ENCODE data around the gene GLRX5. TPM values are rescaled to one million over a fixed set of nuclear protein-coding genes. Genes with fewer than 3 reads are reported as not detected.

The GLRX5 gene
- total RNA-seq, 5 donors from 2014 or later (not counting 1 experiment from before 2014, with no cell fraction given), result 15.4 to 24.2 (median 16.0) TPM

GRCh38 chr14:95547272-95547625 lies 12.4 kb downstream of the GLRX5 start:
- H3K36me3 ChIP-seq (ENCODE audit: control insufficient read depth in 2 of 2, extremely low read depth in 1 of 2, insufficient read depth in 1 of 2, low read length in 1 of 2), result peaks cover 0 to 7% of the 10 kb centered on the region in 2 donors
- H3K4me3 Mint-ChIP-seq, result no peak overlapping the region
- no peak overlapping the region for H3K27ac Mint-ChIP-seq
- H3K9me3 ChIP-seq, result no peaks in the 10 kb centered on the region
- ChIA-PET CTCF (interaction anchor here in 1 of 2 donors (0.6 kb wide), 1 partner anchor 24 kb away, joined by 3 read pairs; no protein-coding TSS in a partner anchor), POLR2A (no interaction called here)
- H3K4me1 ChIP-seq (ENCODE audit: control insufficient read depth in 1 of 2, extremely low read depth in 1 of 2, insufficient read depth in 2 of 2, low read length in 2 of 2), result no peaks in the 10 kb centered on the region
- H3K27me3 ChIP-seq (replicated peaks in 1 of 2; ENCODE audit: control insufficient read depth in 2 of 2, extremely low read depth in 1 of 2, insufficient read depth in 2 of 2, low read length in 1 of 2), result no peaks in the 10 kb centered on the region
- H3K27ac ChIP-seq (ENCODE audit: low read length), result no peak overlapping the region
- no peak overlapping the region for H3K4me3 ChIP-seq (ENCODE audit: control insufficient read depth in 1 of 2, extremely low read depth in 1 of 2, low read length in 1 of 2)
- WGBS (ENCODE audit: insufficient coverage), result 100% methylated on average over 5 of the region's 5 CpGs
- H3K36me3 Mint-ChIP-seq, result peaks cover 23% of the 10 kb centered on the region
- peaks cover 0 to 6% (median under 1%) of the 10 kb centered on the region in 3 donors for H3K4me1 Mint-ChIP-seq
- no peak for ATAC-seq (replicated peaks in 1 of 4)
- no peak for DNase-seq
- no peaks in the 10 kb centered on the region for H3K9me3 Mint-ChIP-seq
- H3K27me3 Mint-ChIP-seq, result no peaks in the 10 kb centered on the region

GRCh38 chr14:95547626-95548327 lies 12.9 kb downstream of the GLRX5 start:
- Histone ChIP-seq H3K27ac (ENCODE audit: low read length) (no peak overlapping the region), H3K4me1 (ENCODE audit: control insufficient read depth in 1 of 2, extremely low read depth in 1 of 2, insufficient read depth in 2 of 2, low read length in 2 of 2) (no peaks in the 10 kb centered on the region), H3K4me3 (ENCODE audit: control insufficient read depth in 1 of 2, extremely low read depth in 1 of 2, low read length in 1 of 2) (no peak overlapping the region), H3K9me3 (no peaks in the 10 kb centered on the region), H3K27me3 (replicated peaks in 1 of 2; ENCODE audit: control insufficient read depth in 2 of 2, extremely low read depth in 1 of 2, insufficient read depth in 2 of 2, low read length in 1 of 2) (no peaks in the 10 kb centered on the region), H3K36me3 (ENCODE audit: control insufficient read depth in 2 of 2, extremely low read depth in 1 of 2, insufficient read depth in 1 of 2, low read length in 1 of 2) (peaks cover 0 to 7% of the 10 kb centered on the region in 2 donors)
- POLR2A ChIA-PET, result no interaction called here
- Mint-ChIP-seq H3K27me3 (no peaks in the 10 kb centered on the region), H3K4me3 (no peak overlapping the region), H3K9me3 (no peaks in the 10 kb centered on the region), H3K36me3 (peaks cover 23% of the 10 kb centered on the region), H3K4me1 (peaks cover 0 to 6% (median 0%) of the 10 kb centered on the region in 3 donors), H3K27ac (no peak overlapping the region)
- CTCF ChIA-PET, result interaction anchor here in 1 of 2 donors (0.6 kb wide), 1 partner anchor 24 kb away, joined by 3 read pairs; no protein-coding TSS in a partner anchor
- ATAC-seq (replicated peaks in 1 of 4) (no peak), DNase-seq (no peak)
- 90% methylated on average over 12 of the region's 14 CpGs for WGBS (ENCODE audit: insufficient coverage)

- ATAC-seq (replicated peaks in 1 of 4), result no peak
- H3K4me1 ChIP-seq (ENCODE audit: control insufficient read depth in 1 of 2, extremely low read depth in 1 of 2, insufficient read depth in 2 of 2, low read length in 2 of 2), result no peaks in the 10 kb centered on the region
- no peak overlapping the region for H3K27ac ChIP-seq (ENCODE audit: low read length)
- no CpG with 5 or more reads among the region's 9 CpGs for WGBS (ENCODE audit: insufficient coverage)
- POLR2A ChIA-PET, result no interaction called here
- H3K27me3 ChIP-seq (replicated peaks in 1 of 2; ENCODE audit: control insufficient read depth in 2 of 2, extremely low read depth in 1 of 2, insufficient read depth in 2 of 2, low read length in 1 of 2), result no peaks in the 10 kb centered on the region
- Mint-ChIP-seq H3K4me1 (peaks cover 0 to 6% (median 0%) of the 10 kb centered on the region in 3 donors), H3K9me3 (no peaks in the 10 kb centered on the region), H3K4me3 (no peak overlapping the region), H3K27me3 (no peaks in the 10 kb centered on the region), H3K27ac (no peak overlapping the region), H3K36me3 (peaks cover 23% of the 10 kb centered on the region)
- no peaks in the 10 kb centered on the region for H3K9me3 ChIP-seq
- CTCF ChIA-PET, result no interaction called here
- H3K36me3 ChIP-seq (ENCODE audit: control insufficient read depth in 2 of 2, extremely low read depth in 1 of 2, insufficient read depth in 1 of 2, low read length in 1 of 2), result peaks cover 0 to 7% of the 10 kb centered on the region in 2 donors
- H3K4me3 ChIP-seq (ENCODE audit: control insufficient read depth in 1 of 2, extremely low read depth in 1 of 2, low read length in 1 of 2), result no peak overlapping the region
- no peak for DNase-seq
These were observed 13.6 kb downstream of the GLRX5 start for GRCh38 chr14:95548328-95548929.

- ATAC-seq (replicated peaks in 1 of 4) (no peak), DNase-seq (no peak)
- WGBS (ENCODE audit: insufficient coverage), result 91% methylated on average over 14 of the region's 16 CpGs
- Histone ChIP-seq H3K4me3 (ENCODE audit: control insufficient read depth in 1 of 2, extremely low read depth in 1 of 2, low read length in 1 of 2) (no peak overlapping the region), H3K9me3 (no peaks in the 10 kb centered on the region), H3K4me1 (ENCODE audit: control insufficient read depth in 1 of 2, extremely low read depth in 1 of 2, insufficient read depth in 2 of 2, low read length in 2 of 2) (no peaks in the 10 kb centered on the region), H3K27ac (ENCODE audit: low read length) (no peak overlapping the region), H3K36me3 (ENCODE audit: control insufficient read depth in 2 of 2, extremely low read depth in 1 of 2, insufficient read depth in 1 of 2, low read length in 1 of 2) (peaks cover 0 to under 1% of the 10 kb centered on the region in 2 donors), H3K27me3 (replicated peaks in 1 of 2; ENCODE audit: control insufficient read depth in 2 of 2, extremely low read depth in 1 of 2, insufficient read depth in 2 of 2, low read length in 1 of 2) (no peaks in the 10 kb centered on the region)
- peaks cover 0 to 6% (median 0%) of the 10 kb centered on the region in 3 donors for H3K4me1 Mint-ChIP-seq
- no peak overlapping the region for H3K27ac Mint-ChIP-seq
- POLR2A ChIA-PET, result interaction anchor here in 1 of 2 donors (0.7 kb wide), 1 partner anchor 184 kb away, joined by 6 read pairs; no protein-coding TSS in a partner anchor
- H3K27me3 Mint-ChIP-seq, result no peaks in the 10 kb centered on the region
- H3K36me3 Mint-ChIP-seq, result peaks cover 16% of the 10 kb centered on the region
- H3K4me3 Mint-ChIP-seq, result no peak overlapping the region
- H3K9me3 Mint-ChIP-seq, result no peaks in the 10 kb centered on the region
- CTCF ChIA-PET, result interaction anchor here in 1 of 2 donors (0.5 to 0.6 kb wide), 2 partner anchors 16 to 24 kb away, joined by 3 to 8 read pairs; no protein-coding TSS in a partner anchor
These were observed 15.1 kb downstream of the GLRX5 start for GRCh38 chr14:95549656-95550585.

GRCh38 chr14:95551435-95551834 lies 16.6 kb downstream of the GLRX5 start:
- Mint-ChIP-seq H3K27me3 (no peaks in the 10 kb centered on the region), H3K4me3 (no peak overlapping the region), H3K9me3 (no peaks in the 10 kb centered on the region), H3K36me3 (peaks cover 13% of the 10 kb centered on the region), H3K27ac (no peak overlapping the region), H3K4me1 (peaks cover 0 to 2% (median 0%) of the 10 kb centered on the region in 3 donors)
- Histone ChIP-seq H3K27ac (ENCODE audit: low read length) (no peak overlapping the region), H3K4me1 (ENCODE audit: control insufficient read depth in 1 of 2, extremely low read depth in 1 of 2, insufficient read depth in 2 of 2, low read length in 2 of 2) (no peaks in the 10 kb centered on the region), H3K4me3 (ENCODE audit: control insufficient read depth in 1 of 2, extremely low read depth in 1 of 2, low read length in 1 of 2) (no peak overlapping the region), H3K27me3 (replicated peaks in 1 of 2; ENCODE audit: control insufficient read depth in 2 of 2, extremely low read depth in 1 of 2, insufficient read depth in 2 of 2, low read length in 1 of 2) (no peaks in the 10 kb centered on the region), H3K9me3 (no peaks in the 10 kb centered on the region), H3K36me3 (ENCODE audit: control insufficient read depth in 2 of 2, extremely low read depth in 1 of 2, insufficient read depth in 1 of 2, low read length in 1 of 2) (no peaks in the 10 kb centered on the region)
- ATAC-seq (replicated peaks in 1 of 4), result no peak
- DNase-seq, result no peak
- WGBS (ENCODE audit: insufficient coverage), result 100% methylated on average over 1 of the region's 1 CpG
- ChIA-PET POLR2A (no interaction called here), CTCF (no interaction called here)

GRCh38 chr14:95553141-95553540 lies 18.3 kb downstream of the GLRX5 start:
- Histone ChIP-seq H3K4me3 (ENCODE audit: control insufficient read depth in 1 of 2, extremely low read depth in 1 of 2, low read length in 1 of 2) (no peak overlapping the region), H3K36me3 (ENCODE audit: control insufficient read depth in 2 of 2, extremely low read depth in 1 of 2, insufficient read depth in 1 of 2, low read length in 1 of 2) (no peaks in the 10 kb centered on the region), H3K27me3 (replicated peaks in 1 of 2; ENCODE audit: control insufficient read depth in 2 of 2, extremely low read depth in 1 of 2, insufficient read depth in 2 of 2, low read length in 1 of 2) (no peaks in the 10 kb centered on the region), H3K4me1 (ENCODE audit: control insufficient read depth in 1 of 2, extremely low read depth in 1 of 2, insufficient read depth in 2 of 2, low read length in 2 of 2) (no peaks in the 10 kb centered on the region), H3K9me3 (no peaks in the 10 kb centered on the region), H3K27ac (ENCODE audit: low read length) (no peak overlapping the region)
- H3K9me3 Mint-ChIP-seq, result no peaks in the 10 kb centered on the region
- no peaks in the 10 kb centered on the region for H3K27me3 Mint-ChIP-seq
- WGBS (ENCODE audit: insufficient coverage), result 95% methylated on average over 4 of the region's 7 CpGs
- DNase-seq, result no peak
- ChIA-PET CTCF (interaction anchor here in 1 of 2 donors (0.5 kb wide), 1 partner anchor 333 kb away, joined by 4 read pairs; no protein-coding TSS in a partner anchor), POLR2A (no interaction called here)
- no peaks in the 10 kb centered on the region for H3K4me1 Mint-ChIP-seq
- ATAC-seq (replicated peaks in 1 of 4), result no peak
- H3K27ac Mint-ChIP-seq, result no peak overlapping the region
- H3K36me3 Mint-ChIP-seq, result peaks cover 10% of the 10 kb centered on the region
- no peak overlapping the region for H3K4me3 Mint-ChIP-seq
